Stimulated activated CD4-positive, alpha-beta T cell treated with anti-CD3 and anti-CD28 coated beads, Interleukin-1b, Interleukin-23, amount 100 ng/mL, for 4 hours (primary cell): ENCODE measurements around the gene NAP1L5.

Experiments
- DNase-seq, 2 donors: peaks; one replicate each; pipeline ENCODE4 v3.0.0-alpha.2; 2020; ENCODE audit warnings: low read depth in 2 of 2

The NAP1L5 gene

DNA sequence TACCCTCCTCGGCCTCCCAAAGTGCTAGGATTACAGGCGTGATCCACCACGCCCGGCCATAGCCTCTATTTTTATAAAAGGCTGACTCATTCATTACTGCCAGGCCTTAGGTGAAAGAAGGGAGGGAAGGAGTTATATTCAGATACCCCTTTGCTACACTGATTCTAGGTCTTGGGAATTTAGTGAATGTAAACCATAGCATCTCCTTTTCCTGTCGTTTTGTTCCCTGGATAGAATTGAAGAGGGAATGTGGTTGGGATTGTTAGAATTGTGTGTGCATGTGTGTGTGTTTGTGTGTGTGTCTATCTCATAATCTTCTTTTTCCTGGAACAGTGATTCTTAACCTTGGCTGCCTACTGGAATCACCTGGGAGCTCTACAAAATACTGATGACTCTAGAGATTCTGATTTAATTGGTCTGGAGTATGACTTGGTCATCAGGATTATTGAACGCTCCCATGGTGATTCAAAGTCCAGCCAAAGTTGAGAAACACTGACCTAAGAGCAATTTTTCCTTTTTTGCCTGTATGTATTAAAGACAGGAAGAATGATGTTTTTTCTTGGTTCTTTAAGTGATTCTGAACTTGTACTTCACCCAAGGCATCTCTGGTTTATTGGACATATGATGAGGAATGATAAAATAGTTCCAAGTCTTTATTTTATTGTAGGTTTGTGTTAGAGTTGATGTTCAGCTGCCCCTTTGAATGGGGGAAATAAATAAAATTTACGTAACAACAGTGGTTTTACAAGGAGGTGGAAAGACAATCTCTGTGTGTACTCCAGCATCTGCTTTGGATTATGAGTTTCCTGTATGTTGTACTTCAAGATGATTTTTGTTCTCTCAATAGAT lies 37.0 kb downstream of the NAP1L5 start:
- DNase-seq = no peak

DNA sequence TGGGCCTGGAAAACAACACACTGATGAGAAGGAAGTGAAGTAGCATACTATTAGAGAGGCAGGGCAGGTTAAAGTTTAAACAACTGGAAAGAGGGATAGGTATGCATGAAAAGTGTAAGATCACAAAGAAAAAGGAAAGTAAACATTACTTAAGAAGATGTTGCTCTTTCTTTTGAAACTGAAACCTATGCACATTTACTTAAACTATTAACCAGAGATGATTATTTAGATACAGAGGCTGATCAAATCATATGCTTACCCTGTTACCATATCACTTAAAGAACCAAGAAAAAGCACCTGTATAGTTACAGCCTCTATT lies 37.8 kb downstream of the NAP1L5 start:
- DNase-seq = no peak

DNA sequence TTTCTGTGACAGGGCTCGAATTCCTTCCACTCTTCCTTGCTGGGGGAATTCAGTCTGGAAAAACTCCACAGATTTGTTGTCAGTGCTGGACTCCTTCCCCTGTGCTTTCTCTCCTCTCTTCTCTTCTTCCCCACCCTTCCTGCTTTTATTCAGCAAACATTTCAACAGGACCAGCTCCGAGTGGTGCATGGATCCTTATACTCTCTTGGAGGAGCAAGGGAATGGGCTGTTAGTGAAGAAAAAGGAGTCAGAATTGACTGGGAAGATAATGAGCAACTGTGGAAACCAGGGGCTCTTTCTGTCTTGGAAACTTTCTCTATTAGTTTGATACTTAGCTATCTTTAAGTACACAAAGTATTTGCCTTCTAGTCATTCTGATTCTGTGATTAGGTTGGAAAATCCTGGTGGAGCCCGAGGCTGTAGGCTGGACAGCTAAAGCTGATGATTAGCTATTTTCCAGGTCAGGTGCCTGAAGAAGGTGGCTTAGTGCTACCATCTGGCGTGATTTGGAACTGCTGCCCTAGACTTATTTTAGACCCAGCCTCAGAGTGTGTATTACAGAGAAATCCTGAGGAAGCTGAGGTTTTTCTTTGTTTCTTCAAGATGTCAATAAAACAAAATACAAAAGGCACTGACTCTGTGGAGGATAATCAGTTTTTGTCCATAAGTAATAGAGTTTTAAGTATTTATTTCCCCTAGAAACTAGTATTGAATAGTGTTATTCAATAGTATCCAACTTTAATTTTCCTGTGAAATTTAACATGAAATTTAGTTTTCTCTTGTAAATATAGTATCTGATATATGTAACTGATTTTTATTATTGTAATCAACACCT lies 38.4 kb downstream of the NAP1L5 start:
- peak; percentile 5 to 8 for DNase-seq

DNA sequence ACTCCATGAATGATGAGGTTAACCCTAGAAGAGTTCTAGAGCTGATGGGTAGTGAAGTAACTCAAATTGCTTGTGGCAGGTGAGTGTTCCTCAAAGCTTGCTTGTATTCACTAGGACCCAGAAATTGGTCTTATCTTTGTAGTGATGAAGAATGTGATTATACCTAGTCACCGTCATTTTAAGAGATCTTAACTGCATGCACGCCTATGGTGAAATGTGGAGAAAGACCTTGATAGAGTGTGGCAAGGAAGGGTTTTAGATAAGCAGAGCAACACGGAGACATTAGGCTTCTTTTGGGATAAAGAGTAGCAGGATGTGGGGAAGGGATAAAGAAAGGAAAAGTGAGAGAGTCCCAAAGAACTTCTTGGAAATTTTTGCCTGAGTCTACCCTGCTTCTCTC lies 42.4 kb downstream of the NAP1L5 start:
- DNase-seq = no peak

DNA sequence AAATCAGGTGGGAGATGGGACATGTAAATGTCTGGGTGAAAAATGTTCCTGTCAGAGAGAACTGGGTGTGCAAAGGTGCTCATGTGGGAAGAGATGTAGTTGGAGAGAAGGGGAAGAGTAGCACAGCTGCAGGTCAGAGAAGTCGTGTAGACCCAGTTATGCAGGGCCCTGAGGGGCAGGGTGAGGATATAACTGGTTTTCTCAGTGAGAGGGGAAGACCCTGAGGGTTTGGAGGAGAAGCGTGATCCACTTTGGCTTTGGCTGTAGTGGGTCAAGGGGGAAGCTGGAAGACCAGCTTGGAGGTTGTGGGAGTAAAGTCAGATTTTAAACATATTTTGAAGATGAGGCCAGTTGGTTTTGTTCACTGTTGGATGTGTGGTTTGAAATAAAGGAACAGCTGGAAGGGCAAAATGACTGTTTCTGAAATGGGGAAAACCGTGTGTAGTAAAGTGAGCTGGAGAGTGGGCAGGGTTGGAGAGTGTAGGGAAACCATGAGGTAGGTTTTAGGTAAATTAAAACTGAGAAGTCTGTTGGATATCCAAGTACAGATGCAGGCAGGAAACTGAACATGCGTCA lies 44.2 kb downstream of the NAP1L5 start:
- no peak for DNase-seq

DNA sequence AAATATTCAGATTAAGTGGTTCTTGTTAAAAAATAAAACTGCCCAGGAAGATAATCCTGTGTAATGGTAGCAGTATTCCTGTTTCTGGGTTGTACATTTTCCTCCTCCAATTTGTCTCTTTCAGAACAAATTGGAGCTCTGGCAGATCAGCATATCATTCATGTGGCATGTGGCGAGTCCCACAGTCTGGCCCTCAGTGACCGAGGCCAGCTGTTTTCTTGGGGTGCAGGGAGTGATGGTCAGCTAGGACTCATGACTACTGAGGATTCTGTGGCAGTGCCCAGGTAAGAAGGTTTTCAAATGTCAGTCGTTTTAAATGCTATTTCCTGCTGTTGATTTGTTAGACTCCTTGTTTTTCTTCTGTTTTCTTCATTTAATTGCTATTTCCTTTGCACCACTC lies 47.9 kb downstream of the NAP1L5 start:
- DNase-seq = no peak

DNA sequence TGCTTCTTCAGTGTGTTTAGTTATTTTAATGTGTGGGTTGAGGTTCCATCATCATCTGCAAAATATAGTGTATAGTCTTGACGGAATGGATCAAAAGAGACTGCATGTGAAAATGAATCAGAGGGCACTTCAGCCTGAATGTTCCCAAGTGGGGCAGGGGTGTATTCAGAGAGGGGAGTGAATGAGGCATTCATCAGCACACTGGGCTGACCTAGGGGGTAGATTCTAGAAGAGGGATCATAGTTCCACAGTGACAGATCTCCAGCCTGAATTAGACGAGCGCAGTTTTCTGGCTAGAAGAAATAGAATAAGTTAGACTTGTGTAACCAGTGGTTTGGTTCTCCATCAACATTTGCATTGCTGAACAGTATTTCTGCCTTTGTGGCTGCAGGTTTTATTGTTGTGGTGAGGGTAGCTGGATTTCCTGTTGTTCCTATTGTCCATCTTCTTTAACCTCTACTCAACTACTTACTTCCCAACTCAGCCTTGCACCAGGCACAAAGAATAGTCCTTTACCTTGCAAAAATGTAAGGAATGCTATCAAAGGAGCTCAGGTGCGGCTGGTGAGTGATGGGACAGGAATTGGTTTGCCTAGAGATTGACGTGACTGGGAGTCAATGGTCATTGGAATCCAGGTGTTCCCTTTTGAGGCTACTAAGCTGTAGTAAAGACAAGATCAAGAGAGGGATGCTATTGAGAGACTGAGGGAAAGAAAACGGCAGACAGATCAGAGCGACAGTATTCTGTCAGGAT lies 50.9 kb downstream of the NAP1L5 start:
- DNase-seq = no peak

DNA sequence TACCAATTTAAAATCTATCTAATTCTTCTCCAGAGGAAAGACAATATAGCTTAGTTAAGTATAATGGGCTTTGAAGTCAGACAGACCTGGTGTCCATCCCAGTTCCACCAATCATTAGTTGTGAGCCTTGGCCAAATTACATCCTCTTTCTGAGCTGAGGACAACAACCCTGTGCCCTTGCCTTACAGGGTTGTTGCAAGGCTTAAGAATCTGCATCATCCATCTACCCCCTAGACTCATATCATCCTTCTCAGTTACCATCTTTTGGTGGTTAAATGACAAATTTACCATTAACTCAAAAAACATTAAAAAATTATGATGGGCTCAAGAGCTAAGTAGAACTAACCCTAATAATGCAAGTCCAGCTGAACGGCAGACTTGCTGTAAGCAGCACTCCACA lies 51.6 kb downstream of the NAP1L5 start:
- no peak for DNase-seq
